HEK293 (cell line): Measurements from ENCODE around the gene RNF217.

Experiments
- ZFP41 ChIP-seq: fragments of 450-650 bp; formaldehyde crosslinking; IDR thresholded peaks from 2 replicates; pipeline ENCODE4 v1.5.1; 2016; ENCODE audit warnings: missing biosample characterization, missing genetic modification characterization, borderline replicate concordance
- ZNF114 ChIP-seq: fragments of 450-650 bp; formaldehyde crosslinking; IDR thresholded peaks from 2 replicates; pipeline ENCODE4 v1.5.0; 2017; ENCODE audit warnings: missing biosample characterization, missing genetic modification characterization
- ZNF274 ChIP-seq, 2 experiments: fragments of 200-500 bp in 1 of 2; fragments of 450-650 bp in 1 of 2; sonication (Bioruptor generic) in 1 of 2; formaldehyde crosslinking in 1 of 2; IDR thresholded peaks; 2 replicates each; pipeline versions ENCODE4 v1.5.1 to v1.6.1; 2014 to 2016; ENCODE audit warnings: borderline replicate concordance in 1 of 2, inconsistent platforms in 1 of 2, low read length in 1 of 2, missing biosample characterization in 1 of 2, missing genetic modification characterization in 1 of 2
- ZNF37A ChIP-seq: fragments of 450-650 bp; IDR thresholded peaks from 2 replicates; pipeline ENCODE4 v1.5.1; 2018; ENCODE audit warnings: missing biosample characterization, missing genetic modification characterization
- ZNF776 ChIP-seq: fragments of 450-650 bp; formaldehyde crosslinking; IDR thresholded peaks from 2 replicates; pipeline ENCODE4 v1.5.0; 2017; ENCODE audit warnings: missing biosample characterization, missing genetic modification characterization, borderline replicate concordance
- ZNF792 ChIP-seq: fragments of 450-650 bp; formaldehyde crosslinking; IDR thresholded peaks from 2 replicates; pipeline ENCODE4 v1.5.1; 2016; ENCODE audit warnings: missing biosample characterization, missing genetic modification characterization
- TF ChIP-seq, protein P1 (sequence below): fragments of 450-650 bp; formaldehyde crosslinking; IDR thresholded peaks from 2 replicates; pipeline ENCODE4 v1.5.1; 2016; ENCODE audit warnings: missing biosample characterization, missing genetic modification characterization
- TF ChIP-seq, protein P2 (sequence below): fragments of 450-650 bp; formaldehyde crosslinking; IDR thresholded peaks from 2 replicates; pipeline ENCODE4 v1.5.1; 2016; ENCODE audit warnings: missing biosample characterization, missing genetic modification characterization
- TF ChIP-seq, protein P3 (sequence below): fragments of 450-650 bp; formaldehyde crosslinking; IDR thresholded peaks from 2 replicates; pipeline ENCODE4 v1.5.1; 2016; ENCODE audit warnings: missing biosample characterization, missing genetic modification characterization

DNA sequence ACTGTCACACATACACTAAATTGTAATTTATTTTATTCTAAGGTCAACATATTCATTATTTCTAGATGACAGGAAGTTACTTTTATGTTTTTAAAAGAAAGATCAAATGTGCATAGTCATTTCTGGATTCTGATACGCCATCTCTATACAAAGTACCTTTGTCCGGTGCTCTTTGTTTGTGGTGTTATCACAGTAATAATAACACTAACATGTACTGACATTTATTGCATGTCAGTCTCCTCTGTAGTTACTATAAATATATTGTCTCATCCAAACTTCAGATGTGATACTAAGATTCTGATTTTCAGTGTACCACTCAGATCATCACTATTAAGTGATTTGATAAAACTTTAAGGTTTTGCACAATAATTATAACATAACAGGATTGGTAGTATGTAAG lies 101.1 kb downstream of the RNF217 start:
- no peak for TF ChIP-seq ZNF274 (IDR thresholded peaks at IDR 0.05; ENCODE audit: low read length)
- TF ChIP-seq ZNF274 (tag by site-specific recombination; IDR thresholded peaks at IDR 0.05; ENCODE audit: borderline replicate concordance): no peak
- TF ChIP-seq, protein P1, sequence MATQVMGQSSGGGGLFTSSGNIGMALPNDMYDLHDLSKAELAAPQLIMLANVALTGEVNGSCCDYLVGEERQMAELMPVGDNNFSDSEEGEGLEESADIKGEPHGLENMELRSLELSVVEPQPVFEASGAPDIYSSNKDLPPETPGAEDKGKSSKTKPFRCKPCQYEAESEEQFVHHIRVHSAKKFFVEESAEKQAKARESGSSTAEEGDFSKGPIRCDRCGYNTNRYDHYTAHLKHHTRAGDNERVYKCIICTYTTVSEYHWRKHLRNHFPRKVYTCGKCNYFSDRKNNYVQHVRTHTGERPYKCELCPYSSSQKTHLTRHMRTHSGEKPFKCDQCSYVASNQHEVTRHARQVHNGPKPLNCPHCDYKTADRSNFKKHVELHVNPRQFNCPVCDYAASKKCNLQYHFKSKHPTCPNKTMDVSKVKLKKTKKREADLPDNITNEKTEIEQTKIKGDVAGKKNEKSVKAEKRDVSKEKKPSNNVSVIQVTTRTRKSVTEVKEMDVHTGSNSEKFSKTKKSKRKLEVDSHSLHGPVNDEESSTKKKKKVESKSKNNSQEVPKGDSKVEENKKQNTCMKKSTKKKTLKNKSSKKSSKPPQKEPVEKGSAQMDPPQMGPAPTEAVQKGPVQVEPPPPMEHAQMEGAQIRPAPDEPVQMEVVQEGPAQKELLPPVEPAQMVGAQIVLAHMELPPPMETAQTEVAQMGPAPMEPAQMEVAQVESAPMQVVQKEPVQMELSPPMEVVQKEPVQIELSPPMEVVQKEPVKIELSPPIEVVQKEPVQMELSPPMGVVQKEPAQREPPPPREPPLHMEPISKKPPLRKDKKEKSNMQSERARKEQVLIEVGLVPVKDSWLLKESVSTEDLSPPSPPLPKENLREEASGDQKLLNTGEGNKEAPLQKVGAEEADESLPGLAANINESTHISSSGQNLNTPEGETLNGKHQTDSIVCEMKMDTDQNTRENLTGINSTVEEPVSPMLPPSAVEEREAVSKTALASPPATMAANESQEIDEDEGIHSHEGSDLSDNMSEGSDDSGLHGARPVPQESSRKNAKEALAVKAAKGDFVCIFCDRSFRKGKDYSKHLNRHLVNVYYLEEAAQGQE (tag by site-specific recombination): no peak
- TF ChIP-seq ZNF792 (tag by site-specific recombination): no peak
- TF ChIP-seq, protein P2, sequence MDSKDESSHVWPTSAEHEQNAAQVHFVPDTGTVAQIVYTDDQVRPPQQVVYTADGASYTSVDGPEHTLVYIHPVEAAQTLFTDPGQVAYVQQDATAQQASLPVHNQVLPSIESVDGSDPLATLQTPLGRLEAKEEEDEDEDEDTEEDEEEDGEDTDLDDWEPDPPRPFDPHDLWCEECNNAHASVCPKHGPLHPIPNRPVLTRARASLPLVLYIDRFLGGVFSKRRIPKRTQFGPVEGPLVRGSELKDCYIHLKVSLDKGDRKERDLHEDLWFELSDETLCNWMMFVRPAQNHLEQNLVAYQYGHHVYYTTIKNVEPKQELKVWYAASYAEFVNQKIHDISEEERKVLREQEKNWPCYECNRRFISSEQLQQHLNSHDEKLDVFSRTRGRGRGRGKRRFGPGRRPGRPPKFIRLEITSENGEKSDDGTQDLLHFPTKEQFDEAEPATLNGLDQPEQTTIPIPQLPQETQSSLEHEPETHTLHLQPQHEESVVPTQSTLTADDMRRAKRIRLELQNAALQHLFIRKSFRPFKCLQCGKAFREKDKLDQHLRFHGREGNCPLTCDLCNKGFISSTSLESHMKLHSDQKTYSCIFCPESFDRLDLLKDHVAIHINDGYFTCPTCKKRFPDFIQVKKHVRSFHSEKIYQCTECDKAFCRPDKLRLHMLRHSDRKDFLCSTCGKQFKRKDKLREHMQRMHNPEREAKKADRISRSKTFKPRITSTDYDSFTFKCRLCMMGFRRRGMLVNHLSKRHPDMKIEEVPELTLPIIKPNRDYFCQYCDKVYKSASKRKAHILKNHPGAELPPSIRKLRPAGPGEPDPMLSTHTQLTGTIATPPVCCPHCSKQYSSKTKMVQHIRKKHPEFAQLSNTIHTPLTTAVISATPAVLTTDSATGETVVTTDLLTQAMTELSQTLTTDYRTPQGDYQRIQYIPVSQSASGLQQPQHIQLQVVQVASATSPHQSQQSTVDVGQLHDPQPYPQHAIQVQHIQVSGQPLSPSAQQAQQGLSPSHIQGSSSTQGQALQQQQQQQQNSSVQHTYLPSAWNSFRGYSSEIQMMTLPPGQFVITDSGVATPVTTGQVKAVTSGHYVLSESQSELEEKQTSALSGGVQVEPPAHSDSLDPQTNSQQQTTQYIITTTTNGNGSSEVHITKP (tag by site-specific recombination): no peak
- no peak for TF ChIP-seq ZNF114
- TF ChIP-seq ZNF37A: no peak
- no peak for TF ChIP-seq ZFP41 (tag by site-specific recombination)
- no peak for TF ChIP-seq ZNF776
- TF ChIP-seq, protein P3, sequence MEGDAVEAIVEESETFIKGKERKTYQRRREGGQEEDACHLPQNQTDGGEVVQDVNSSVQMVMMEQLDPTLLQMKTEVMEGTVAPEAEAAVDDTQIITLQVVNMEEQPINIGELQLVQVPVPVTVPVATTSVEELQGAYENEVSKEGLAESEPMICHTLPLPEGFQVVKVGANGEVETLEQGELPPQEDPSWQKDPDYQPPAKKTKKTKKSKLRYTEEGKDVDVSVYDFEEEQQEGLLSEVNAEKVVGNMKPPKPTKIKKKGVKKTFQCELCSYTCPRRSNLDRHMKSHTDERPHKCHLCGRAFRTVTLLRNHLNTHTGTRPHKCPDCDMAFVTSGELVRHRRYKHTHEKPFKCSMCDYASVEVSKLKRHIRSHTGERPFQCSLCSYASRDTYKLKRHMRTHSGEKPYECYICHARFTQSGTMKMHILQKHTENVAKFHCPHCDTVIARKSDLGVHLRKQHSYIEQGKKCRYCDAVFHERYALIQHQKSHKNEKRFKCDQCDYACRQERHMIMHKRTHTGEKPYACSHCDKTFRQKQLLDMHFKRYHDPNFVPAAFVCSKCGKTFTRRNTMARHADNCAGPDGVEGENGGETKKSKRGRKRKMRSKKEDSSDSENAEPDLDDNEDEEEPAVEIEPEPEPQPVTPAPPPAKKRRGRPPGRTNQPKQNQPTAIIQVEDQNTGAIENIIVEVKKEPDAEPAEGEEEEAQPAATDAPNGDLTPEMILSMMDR (tag by site-specific recombination): no peak
